LNCaP clone FGC (cell line): ENCODE data around the gene STYX.
A peak's percentile ranks its signal among the peaks of the same experiment; 100 is the strongest.

Experiments used
- DNase-seq: peaks from one replicate; pipeline ENCODE4 v3.0.0-alpha.2; 2011; ENCODE audit warnings: low read depth
- H3K4me3 ChIP-seq: 2 replicates; pipeline ENCODE4 v1.5.1; 2011; ENCODE audit warnings: mild to moderate bottlenecking, low read depth, low read length, control low read depth
- CTCF ChIP-seq: IDR thresholded peaks from 2 replicates; pipeline ENCODE4 v1.5.1; 2012; ENCODE audit warnings: mild to moderate bottlenecking; ENCODE audit not compliant: control insufficient read depth, insufficient read depth; ENCODE audit errors: extremely low read depth

Gene STYX

GRCh38 chr14:52703664-52704063 is 26.3 kb upstream of the STYX start:
- no peak for DNase-seq
- no peak overlapping the region for H3K4me3 ChIP-seq
- no peak for TF ChIP-seq CTCF

DNA sequence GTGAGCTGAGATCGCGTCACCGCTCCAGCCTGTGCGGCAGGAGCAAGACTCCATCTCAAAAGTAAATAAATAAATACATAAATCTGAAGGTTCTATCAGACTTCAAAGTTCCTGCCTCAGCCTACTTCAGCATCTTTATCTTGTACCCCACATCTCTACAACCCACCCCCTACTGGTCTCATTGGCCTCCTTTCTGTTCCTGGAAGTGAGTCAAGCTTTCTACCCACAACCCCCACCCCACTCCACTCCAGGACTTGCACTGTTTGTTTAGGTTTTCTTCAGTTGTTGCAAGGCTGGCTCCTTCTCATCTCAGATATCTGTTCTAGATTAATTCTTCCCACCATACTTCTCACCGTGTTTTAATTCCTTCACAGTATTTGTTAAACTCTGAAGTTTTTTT is 23.7 kb upstream of the STYX start:
- peak overlapping the region; percentile 83 for H3K4me3 ChIP-seq
- TF ChIP-seq CTCF, result no peak
- no peak for DNase-seq

GRCh38 chr14:52706724-52707706 is 23.0 kb upstream of the STYX start, which contains the start of gene PSMC6:
PSMC6 (plus strand) TSS chr14:52707200; CDS start chr14:52707220, 20 bp downstream.
- H3K4me3 ChIP-seq, result peak within 1 kb of the TSS; percentile 83
- no peak for TF ChIP-seq CTCF
- peak; percentile 70 for DNase-seq

DNA sequence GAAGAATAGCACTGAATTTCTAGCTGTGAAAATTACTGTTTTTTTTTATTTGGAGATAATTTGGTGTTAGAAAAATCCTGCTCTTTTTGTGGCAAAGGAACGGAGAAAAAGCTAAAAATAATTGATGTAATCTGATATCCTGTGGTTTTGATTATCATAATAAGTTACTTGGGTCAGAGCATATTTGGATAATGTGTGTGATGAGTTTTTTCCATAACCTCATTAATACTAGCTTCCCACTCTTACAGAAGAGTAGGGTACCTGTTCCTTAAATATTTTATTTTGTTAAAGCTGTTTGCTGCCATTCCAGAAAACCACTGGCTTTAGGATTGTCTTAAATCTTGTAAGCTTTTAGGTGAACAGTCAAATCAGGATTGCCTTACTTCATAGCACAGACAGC is 18.3 kb upstream of the STYX start:
- TF ChIP-seq CTCF, result no peak
- no peak for DNase-seq

GRCh38 chr14:52716155-52716554 is 13.8 kb upstream of the STYX start:
- no peak overlapping the region for H3K4me3 ChIP-seq
- no peak for DNase-seq
- TF ChIP-seq CTCF, result no peak

More for the DNA sequence above, 18.3 kb upstream of the STYX start:
- no peak overlapping the region for H3K4me3 ChIP-seq

GRCh38 chr14:52723514-52724359 is 6.2 kb upstream of the STYX start:
- no peak for TF ChIP-seq CTCF
- no peak overlapping the region for H3K4me3 ChIP-seq
- no peak for DNase-seq
